ENCODE data around the gene SLC2A13. TPM values are rescaled to one million over a fixed set of nuclear protein-coding genes. Genes with fewer than 3 reads are reported as not detected.
"Not testable (repeated sequence)": the region's sequence is repeated elsewhere in the genome, so short reads cannot be mapped to it uniquely, and the experiment has no call there.

Gene SLC2A13
- total RNA-seq, 1 donor from 2014 or later, result 98.6 TPM

DNA sequence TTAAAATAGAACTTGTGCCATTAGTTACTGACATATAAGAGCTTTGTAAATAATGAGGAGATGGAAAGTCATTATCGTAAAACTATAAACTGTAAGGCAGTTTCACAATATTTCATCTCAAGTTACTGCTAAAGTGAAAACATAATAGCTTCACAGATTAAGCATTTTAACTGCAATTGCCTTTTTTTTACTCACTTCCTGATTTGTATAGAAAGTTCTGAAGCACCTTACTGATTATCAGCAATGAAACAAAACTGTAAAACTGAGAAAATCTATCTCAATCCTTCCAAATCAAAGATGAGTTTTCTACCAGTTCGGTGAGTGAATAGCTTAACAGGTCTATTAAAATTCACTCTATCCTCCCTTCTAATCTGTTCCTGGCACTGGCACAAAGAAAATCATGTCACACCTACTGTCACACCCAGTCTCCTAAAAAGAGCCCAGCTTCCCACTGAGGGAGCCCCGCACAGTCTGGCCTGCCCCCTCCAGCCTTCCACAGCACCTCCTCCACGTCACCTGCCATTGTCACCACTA, 324.9 kb downstream of the SLC2A13 start:
- DNase-seq (ENCODE audit: low spot score in 2 of 2), result no peak
- no peak for FAIRE-seq

DNA sequence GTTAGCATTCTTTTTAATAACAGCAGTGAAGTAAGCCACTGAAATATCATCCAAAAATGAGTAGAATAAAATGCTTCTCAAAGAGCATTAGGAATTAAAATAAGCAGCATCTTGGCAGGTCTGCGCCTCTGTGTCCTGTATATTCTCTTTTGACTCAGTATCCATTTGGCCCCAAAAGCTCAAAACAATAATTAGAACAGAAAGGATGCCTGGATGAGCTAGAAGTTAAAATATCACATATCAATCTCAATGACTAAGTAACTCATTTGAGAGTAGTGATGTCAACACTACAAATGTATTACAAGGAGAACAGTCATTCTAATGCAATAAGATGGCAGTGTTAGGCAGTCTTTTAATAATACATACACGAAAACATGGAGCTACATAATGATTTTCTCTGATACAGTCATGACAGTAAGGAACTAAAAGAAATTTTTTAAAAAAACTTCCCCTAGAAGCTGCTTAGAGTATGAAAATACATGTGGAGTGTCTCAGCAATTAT, 325.4 kb downstream of the SLC2A13 start:
- no peak for DNase-seq (ENCODE audit: low spot score in 2 of 2)
- no peak for FAIRE-seq

DNA sequence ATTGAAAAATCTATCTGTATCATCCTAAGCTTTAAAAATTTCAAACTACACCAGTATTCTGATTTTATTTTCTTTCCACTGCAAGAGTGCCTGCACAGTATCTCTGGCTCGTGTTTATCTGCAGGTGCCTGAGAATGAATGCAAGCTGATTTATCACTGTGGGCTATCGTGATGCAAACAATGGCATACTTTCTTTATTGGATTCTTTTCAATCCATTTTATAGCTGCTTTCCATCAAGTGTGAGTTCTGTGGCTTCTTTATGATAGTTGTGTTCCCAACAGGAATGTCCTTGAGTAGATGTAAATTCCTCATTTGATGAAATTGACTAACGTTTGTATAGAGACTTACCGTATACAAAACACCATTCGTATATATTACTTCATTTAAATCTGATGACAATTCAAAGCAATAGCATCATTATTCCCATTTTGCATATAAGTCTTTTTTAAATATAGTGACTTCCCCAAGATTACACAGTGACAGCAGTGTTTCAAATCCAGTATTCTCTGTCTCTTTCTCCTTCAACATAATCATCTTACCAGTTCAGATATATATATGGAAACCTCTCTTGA, 326.0 kb downstream of the SLC2A13 start:
- FAIRE-seq (no peak), DNase-seq (ENCODE audit: low spot score in 2 of 2) (no peak)

- no peak for FAIRE-seq
- DNase-seq (ENCODE audit: low spot score in 2 of 2), result no peak
Measured at GRCh38 chr12:39777465-39777864, 328.4 kb downstream of the SLC2A13 start.

GRCh38 chr12:39773266-39773665, 332.6 kb downstream of the SLC2A13 start:
- DNase-seq (ENCODE audit: low spot score in 2 of 2), result no peak
- no peak for FAIRE-seq

GRCh38 chr12:39772821-39773259, 333.0 kb downstream of the SLC2A13 start:
- FAIRE-seq (no peak), DNase-seq (ENCODE audit: low spot score in 2 of 2) (no peak)

GRCh38 chr12:39771456-39771855, 334.4 kb downstream of the SLC2A13 start:
- FAIRE-seq, result no peak
- DNase-seq (ENCODE audit: low spot score in 2 of 2), result no peak

DNA sequence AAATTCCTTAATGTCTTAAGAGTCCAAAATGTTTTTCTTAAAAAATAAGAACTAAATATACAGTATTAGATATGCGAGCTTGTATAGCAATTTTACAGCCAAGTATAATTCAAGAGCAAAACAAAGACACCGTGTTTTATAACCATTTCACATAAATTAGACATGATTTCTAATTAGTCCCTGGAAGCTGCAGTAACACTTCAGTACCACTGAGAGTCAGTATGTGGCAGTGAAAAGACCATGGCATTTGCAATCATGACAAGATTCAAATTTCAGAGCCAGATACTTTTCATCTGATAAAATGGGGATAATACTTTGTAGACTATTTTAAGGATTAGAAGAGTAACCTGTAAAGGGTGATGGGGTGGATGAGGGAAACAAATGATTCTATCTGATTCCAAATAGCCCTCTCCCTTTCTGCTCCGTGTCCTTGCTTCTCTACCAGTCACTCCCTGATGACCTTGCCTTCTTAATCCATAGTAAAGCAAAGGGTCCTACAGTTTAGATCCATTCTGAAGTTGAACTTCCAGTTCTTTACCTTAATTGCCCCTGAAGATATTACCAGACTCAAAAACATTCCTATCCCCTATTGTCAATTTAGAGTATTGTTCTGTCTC, 340.8 kb downstream of the SLC2A13 start:
- DNase-seq (ENCODE audit: low spot score in 2 of 2) (peak in 1 of 2 donors; percentile 2), FAIRE-seq (peak; percentile 72)

GRCh38 chr12:39763890-39764169, 342.1 kb downstream of the SLC2A13 start:
- DNase-seq (ENCODE audit: low spot score in 2 of 2) (no peak), FAIRE-seq (no peak)

DNA sequence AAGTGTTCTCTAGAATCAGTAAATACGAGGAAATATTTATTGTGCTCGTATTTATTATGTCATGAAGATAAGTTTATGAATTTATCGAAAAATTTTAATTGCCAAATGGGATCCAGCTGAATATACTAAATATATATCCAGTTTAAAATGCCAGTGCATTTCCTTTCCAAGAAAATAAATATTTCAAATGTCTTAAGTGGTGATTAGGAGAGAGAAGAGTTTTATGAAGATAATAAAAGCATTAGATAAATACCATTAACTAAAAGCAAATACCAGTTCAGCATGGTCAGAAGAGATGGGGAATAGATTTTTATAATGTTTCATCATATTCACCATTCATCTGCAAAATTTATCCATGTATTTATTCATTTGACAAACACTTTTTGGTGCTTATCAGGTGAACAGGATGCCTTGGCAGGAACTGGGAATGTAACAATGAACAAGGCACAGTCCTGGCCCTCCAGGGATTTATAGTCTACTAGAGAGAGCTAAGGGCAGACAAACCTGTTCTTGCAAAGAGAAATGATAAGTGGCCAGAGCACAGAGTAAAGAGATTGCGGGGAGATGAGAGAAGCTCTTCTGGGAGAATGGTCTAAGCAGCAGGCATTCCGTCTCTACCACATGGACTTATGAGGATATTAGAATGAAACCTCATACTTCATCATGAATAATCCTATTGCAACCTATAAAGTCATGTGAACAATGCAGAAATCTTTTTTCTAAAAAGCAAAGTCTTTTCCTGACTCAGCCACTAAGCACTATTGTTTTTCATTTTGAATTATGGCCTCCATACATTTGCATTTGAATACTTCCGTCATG, 342.6 kb downstream of the SLC2A13 start:
- FAIRE-seq (no peak), DNase-seq (ENCODE audit: low spot score in 2 of 2) (no peak)

DNA sequence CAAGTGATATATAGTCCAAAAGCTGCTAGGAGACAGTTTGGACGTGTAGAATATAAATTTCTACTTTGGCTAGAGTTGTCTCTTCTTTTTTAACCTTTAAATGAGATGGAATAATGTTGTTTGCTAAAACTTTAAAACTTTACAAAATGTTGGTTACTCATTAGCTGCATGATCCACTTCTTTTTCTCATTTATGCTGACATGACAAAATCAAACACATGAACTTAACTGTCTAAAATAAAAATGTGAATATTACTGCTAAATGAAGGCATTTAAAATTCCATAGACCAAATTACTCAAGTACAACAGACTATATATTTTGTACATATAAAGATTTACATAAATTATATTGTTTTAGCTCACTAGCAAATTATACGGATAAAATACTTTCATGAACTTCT, 350.4 kb downstream of the SLC2A13 start:
- no peak for DNase-seq (ENCODE audit: low spot score in 2 of 2)
- FAIRE-seq, result no peak

GRCh38 chr12:39752482-39753137, 353.3 kb downstream of the SLC2A13 start:
- no peak for DNase-seq (ENCODE audit: low spot score in 2 of 2)
- FAIRE-seq, result no peak

- DNase-seq (ENCODE audit: low spot score in 2 of 2); FAIRE-seq: not testable (repeated sequence)
Measured at GRCh38 chr12:39746151-39746550, 359.7 kb downstream of the SLC2A13 start.

GRCh38 chr12:39743655-39744054, 362.2 kb downstream of the SLC2A13 start:
- FAIRE-seq, result no peak
- no peak for DNase-seq (ENCODE audit: low spot score in 2 of 2)

DNA sequence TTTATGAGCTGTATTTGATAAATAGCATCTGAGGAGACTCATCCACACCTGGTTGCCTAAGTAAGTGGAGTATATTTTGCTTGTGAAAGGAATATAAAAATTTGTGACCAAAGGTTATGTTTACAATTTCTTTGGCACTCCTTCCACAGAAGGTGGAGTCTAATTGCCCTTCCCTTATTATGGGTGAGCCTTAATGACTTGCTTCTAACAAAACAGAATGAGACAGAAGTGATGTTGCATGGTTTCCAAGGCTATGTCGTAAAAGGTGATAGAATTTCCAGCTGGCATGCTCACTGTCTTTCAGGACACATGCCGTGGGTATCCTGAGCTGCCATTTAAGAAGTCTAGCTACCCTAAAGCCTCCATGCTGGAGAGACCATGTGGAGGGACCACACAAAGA, 369.5 kb downstream of the SLC2A13 start:
- no peak for FAIRE-seq
- no peak for DNase-seq (ENCODE audit: low spot score in 2 of 2)

- FAIRE-seq, result no peak
- peak in 1 of 2 donors; percentile 4 for DNase-seq (ENCODE audit: low spot score in 2 of 2)
Measured at GRCh38 chr12:39723831-39724230, 382.1 kb downstream of the SLC2A13 start.

- DNase-seq (ENCODE audit: low spot score in 2 of 2) (no peak), FAIRE-seq (no peak)
Measured at GRCh38 chr12:39722504-39722903, 383.4 kb downstream of the SLC2A13 start.

- DNase-seq (ENCODE audit: low spot score in 2 of 2) (no peak), FAIRE-seq (no peak)
Measured at GRCh38 chr12:39713552-39713951, 392.3 kb downstream of the SLC2A13 start.

DNA sequence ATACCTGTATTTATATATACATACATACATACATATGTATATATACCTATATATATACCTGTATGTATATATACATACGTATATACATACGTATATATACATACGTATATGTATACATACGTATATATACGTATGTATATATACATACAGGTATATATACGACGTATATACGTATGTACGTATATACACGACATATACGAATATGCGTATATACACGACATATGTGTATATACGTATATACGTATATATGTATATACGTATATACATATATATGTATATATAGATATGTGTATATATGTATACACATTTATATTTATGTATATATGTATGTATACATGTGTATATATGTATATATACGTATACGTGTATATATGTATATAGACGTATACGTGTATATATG, 393.5 kb downstream of the SLC2A13 start:
- DNase-seq (ENCODE audit: low spot score in 2 of 2) (no peak), FAIRE-seq (no peak)

Measured in frontal cortex (tissue), 4 donors.